A673 (cell line): ENCODE data around the gene CYP46A1.

Experiments
- EZH2 ChIP-seq: fragments of 200-600 bp; sonication (generic); IDR thresholded peaks from 2 replicates; pipeline ENCODE4 v1.6.1; 2017; ENCODE audit warnings: borderline replicate concordance, low read depth, mild to moderate bottlenecking, mixed read lengths, antibody characterized with exemption, low read length; ENCODE audit not compliant: poor library complexity, severe bottlenecking
- TF ChIP-seq, protein P1 (sequence below): fragments of 300-800, 200-600 bp; sonication (generic); conservative IDR thresholded peaks from 2 replicates; pipeline ENCODE4 v1.5.1; 2017; ENCODE audit warnings: low read depth, mild to moderate bottlenecking, antibody characterized with exemption, low read length, moderate library complexity, mixed read lengths

DNA sequence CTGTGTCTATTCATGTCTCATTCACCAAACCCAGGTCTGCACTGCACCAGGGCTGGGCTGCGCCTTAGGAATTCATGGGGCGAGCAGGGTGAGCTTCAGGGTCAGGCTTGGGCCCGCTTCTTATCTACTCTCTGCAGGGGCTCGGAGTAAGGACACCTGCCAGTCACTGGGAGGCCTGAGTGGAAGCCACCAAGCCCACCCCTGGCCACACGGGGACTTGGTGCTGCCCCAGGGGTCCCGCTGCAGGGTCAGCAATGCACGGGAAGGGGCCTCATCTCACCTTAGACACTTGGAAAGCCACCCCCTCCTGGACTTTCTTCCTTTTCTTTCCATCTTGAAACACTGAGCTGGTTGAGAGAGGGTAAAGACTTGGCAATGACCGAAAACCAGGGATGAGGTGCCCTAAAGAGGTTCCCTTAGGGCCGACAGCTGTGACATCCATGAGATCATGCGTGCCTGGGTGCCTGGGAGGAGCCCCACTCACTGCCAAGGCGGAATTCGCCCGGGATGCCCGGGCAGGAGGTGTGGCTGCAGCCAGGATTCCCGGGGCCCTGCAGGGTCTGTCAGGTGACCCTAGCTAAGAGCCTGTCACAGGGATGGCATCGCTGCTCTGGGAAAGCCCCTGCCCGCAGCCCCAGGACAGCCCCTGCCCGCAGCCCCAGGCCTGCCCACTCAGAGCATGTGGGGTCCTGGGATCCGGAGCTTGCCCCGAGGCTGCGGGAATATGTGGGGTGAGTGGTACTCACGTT lies 63.7 kb downstream of the CYP46A1 start:
- TF ChIP-seq, protein P1, sequence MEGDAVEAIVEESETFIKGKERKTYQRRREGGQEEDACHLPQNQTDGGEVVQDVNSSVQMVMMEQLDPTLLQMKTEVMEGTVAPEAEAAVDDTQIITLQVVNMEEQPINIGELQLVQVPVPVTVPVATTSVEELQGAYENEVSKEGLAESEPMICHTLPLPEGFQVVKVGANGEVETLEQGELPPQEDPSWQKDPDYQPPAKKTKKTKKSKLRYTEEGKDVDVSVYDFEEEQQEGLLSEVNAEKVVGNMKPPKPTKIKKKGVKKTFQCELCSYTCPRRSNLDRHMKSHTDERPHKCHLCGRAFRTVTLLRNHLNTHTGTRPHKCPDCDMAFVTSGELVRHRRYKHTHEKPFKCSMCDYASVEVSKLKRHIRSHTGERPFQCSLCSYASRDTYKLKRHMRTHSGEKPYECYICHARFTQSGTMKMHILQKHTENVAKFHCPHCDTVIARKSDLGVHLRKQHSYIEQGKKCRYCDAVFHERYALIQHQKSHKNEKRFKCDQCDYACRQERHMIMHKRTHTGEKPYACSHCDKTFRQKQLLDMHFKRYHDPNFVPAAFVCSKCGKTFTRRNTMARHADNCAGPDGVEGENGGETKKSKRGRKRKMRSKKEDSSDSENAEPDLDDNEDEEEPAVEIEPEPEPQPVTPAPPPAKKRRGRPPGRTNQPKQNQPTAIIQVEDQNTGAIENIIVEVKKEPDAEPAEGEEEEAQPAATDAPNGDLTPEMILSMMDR: no peak
- TF ChIP-seq EZH2: no peak
